ENCODE measurements around the gene STAT2.

STAT2 gene

DNA sequence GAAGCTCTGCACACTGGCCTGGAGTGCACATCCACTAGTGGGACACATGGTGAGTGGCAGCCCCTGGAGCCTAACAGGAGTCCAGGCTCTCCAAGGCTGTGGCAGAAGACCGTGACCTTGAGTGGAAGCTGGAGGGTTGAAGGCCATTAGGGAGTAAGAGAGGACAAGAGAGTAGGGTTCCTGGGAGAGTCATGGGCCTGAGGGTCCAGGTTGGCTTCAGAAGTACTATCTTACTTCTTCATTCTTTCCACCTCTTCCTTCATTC, 20.8 kb downstream of the STAT2 start:
- H3K27ac ChIP-seq, result no peak overlapping the region
- TF ChIP-seq, protein P1, sequence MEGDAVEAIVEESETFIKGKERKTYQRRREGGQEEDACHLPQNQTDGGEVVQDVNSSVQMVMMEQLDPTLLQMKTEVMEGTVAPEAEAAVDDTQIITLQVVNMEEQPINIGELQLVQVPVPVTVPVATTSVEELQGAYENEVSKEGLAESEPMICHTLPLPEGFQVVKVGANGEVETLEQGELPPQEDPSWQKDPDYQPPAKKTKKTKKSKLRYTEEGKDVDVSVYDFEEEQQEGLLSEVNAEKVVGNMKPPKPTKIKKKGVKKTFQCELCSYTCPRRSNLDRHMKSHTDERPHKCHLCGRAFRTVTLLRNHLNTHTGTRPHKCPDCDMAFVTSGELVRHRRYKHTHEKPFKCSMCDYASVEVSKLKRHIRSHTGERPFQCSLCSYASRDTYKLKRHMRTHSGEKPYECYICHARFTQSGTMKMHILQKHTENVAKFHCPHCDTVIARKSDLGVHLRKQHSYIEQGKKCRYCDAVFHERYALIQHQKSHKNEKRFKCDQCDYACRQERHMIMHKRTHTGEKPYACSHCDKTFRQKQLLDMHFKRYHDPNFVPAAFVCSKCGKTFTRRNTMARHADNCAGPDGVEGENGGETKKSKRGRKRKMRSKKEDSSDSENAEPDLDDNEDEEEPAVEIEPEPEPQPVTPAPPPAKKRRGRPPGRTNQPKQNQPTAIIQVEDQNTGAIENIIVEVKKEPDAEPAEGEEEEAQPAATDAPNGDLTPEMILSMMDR (IDR thresholded peaks at IDR 0.05), result no peak
- TF ChIP-seq ZFX (IDR thresholded peaks at IDR 0.05; ENCODE audit: borderline replicate concordance), result no peak

DNA sequence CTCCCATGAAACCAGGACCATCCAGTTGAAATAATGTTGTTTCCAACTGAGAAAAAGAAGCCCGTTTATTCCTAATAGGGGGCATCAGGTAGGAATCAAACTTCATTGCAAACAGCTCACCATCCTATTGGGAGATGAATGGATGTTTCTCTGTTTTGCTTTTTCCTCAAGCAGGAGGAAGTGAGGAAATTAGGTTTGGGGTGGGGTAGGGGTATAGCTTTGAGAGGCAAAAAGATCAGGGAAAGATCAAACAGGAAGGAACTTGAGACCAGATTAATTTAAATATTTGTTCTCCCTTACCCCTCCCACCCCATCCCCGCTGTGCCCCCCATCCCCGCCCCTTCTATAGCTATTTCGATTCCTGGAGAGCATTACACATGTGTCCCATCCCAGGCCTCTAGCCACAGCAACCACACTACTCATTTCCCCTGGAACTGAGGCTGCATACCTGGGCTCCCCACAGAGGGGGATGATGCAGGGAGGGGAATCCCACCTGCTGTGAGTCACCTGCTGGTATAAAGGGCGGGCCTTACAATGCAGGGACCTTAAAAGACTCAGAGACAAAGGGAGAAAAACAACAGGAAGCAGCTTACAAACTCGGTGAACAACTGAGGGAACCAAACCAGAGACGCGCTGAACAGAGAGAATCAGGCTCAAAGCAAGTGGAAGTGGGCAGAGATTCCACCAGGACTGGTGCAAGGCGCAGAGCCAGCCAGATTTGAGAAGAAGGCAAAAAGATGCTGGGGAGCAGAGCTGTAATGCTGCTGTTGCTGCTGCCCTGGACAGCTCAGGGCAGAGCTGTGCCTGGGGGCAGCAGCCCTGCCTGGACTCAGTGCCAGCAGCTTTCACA, 21.4 kb downstream of the STAT2 start, which contains the start of gene IL23A:
Gene IL23A (plus strand): TSS at position 577 of the 850 bp plus-strand sequence. CDS start 161 bp downstream, at position 738.
- H3K27ac ChIP-seq, result no peak within 1 kb of the TSS

DNA sequence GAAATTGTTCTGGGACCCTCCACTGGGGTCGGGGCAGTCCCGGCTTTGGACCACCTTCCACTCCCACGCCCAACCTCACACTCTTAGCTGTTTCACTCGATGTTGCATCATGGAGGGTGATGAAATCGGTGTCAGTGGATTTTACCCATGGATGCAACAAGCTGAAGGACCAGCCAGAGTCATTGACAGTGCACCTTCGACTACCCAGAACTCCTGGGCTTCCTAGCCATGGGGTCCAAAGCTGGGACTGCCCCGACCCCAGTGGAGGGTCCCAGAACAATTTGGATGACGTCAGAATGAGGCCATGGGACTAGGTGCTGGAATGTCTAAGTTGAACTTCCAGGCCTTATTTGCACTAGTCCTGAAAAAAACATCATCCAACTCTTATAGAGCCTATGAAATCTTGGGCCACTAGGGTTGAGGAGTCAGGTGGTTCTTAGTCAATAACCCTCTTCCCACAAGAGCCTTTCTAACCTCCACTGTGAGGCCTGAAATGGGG, 22.1 kb downstream of the STAT2 start:
- no peak overlapping the region for H3K27ac ChIP-seq
- TF ChIP-seq, protein P1 (IDR thresholded peaks at IDR 0.05), result no peak
- no peak for TF ChIP-seq ZFX (IDR thresholded peaks at IDR 0.05; ENCODE audit: borderline replicate concordance)

More for the DNA sequence above, 21.4 kb downstream of the STAT2 start, which contains the start of gene IL23A:
- no peak for TF ChIP-seq ZFX (IDR thresholded peaks at IDR 0.05; ENCODE audit: borderline replicate concordance)
- TF ChIP-seq, protein P1 (IDR thresholded peaks at IDR 0.05), result no peak

DNA sequence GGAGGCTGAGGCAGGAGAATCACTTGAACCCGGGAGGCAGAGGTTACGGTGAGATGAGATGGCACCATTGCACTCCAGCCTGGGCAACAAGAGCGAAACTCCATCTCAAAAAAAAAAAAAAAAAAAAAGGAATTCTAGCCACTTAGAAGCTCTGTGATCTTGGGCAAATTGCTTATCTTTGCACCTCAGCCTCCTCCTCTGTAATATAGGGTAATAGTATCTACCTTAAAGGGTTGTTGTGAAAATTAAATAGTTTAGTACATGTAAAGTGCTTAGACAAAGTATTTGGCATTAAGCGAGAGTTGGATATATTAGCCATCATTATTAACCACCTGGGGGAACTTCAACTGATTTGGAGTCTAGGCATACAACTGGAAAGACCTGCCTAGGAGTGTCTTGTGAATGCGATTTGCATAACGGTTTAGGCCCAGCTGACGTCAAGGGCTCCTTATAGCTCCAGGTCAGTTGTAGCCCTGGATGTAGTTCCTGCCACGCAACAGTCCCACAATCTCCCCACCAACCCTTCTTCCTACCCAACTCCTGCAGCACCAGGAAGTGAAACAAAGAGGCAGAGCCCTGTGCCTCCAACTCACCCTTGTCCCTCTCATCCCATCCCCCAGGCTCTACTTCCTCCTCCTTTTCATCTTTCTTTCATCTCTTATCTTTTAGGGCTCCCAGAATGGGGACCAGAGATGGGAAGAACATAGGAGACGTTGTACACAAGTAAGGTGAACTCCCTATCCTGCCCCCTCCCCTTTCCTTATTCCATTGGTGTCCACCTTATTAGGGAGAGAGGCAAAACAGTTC, 23.3 kb downstream of the STAT2 start:
- TF ChIP-seq, protein P1 (IDR thresholded peaks at IDR 0.05), result no peak
- TF ChIP-seq ZFX (IDR thresholded peaks at IDR 0.05; ENCODE audit: borderline replicate concordance), result no peak
- no peak overlapping the region for H3K27ac ChIP-seq

DNA sequence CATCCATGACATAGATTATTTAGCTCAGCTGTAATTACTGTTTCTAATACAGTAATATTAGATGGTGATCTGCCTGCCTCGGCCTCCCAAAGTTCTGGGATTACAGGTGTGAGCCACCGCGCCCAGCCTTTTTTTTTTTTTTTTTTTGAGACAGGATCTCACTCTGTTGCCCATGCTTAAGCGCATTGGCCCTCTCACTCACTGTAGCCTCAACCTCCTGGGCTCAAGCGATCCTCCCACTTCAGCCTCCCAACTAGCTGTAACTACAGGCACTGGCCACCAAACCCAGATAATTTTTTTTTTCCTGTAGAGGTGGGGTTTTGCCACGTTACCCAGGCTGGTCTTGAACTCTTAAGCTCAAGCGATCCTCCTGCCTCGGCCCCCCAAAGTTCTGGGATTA, 24.4 kb downstream of the STAT2 start:
- peak overlapping the region; percentile 86; the same call in 1 of the 2 replicates for H3K27ac ChIP-seq

DNA sequence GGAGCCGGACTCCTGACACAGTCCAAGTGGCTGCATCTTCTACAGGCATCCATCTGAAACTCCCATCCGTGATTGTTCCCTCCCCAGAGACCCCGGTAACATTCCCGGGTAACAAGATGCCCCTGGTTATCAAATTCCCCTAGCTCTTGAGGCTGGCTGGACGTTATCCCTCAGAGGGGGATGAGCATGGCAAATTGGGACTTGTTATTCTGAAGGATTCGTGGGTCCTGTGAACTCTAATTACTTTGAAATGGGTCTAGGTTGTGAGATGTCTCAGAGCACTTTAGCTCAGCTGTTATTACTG, 25.5 kb downstream of the STAT2 start:
- H3K27ac ChIP-seq, result peak overlapping the region; percentile 86

DNA sequence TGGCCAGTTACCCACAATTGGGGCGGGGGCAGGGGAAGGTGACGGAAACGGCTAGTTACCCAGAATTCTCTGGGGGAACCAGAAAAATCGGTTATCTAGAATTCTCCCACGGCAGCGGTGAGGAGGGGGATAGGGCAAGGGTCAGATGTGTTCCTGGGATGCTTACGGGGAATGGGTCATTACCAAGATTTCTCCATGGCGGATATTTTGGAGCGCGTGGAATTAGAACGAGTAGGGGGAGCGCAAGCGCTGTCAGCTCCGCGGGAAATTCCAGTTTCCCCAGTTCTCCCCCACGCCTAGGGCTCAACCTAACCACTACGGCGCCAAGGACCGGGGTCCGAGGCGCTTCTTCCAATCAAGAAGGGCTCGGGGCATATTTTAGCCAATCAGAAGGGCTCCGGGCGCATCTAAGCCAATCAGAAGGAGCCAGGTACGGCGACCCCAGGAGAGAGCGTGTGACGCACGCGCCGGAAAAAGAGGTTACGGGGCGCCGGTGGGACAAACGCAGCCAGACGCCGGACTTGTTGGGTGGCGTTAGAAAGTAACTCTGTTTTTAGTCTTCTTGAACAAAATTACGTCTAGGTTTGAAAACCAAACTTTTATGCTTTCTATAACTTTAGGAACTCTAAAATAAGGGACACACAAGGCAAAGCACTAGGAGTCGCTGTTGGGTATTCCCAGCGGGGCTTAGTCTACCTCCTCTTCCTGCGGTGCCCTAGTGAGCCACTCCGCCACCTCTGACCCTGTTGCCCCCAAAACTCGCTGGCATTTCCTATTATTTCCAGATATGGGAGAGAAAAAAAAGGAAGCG, 26.0 kb downstream of the STAT2 start, which contains the start of gene PAN2:
Gene PAN2 (minus strand): TSS at position 322 of the 811 bp plus-strand sequence. CDS start 906 bp downstream, outside the sequence.
- H3K27ac ChIP-seq, result peak within 1 kb of the TSS; percentile 86
- TF ChIP-seq, protein P1 (IDR thresholded peaks at IDR 0.05), result peak; percentile 91
- TF ChIP-seq ZFX (IDR thresholded peaks at IDR 0.05; ENCODE audit: borderline replicate concordance), result no peak

More for the DNA sequence above, 25.5 kb downstream of the STAT2 start:
- no peak for TF ChIP-seq ZFX (IDR thresholded peaks at IDR 0.05; ENCODE audit: borderline replicate concordance)
- TF ChIP-seq, protein P1 (IDR thresholded peaks at IDR 0.05), result peak; percentile 60
